Activated CD4-positive, alpha-beta T cell treated with anti-CD3 and anti-CD28 coated beads, Interleukin-2, amount 10 ng/mL, durations not matched to agents 24 days and 14 days (primary cell): ENCODE measurements around the gene ALDH9A1. TPM values are rescaled to one million over a fixed set of nuclear protein-coding genes. Genes with fewer than 3 reads are reported as not detected.

Source experiments
- DNase-seq: peaks from one replicate; pipeline ENCODE4 v3.0.0; 2022
- H3K27ac Mint-ChIP-seq: one replicate; pipeline ENCODE4 v1.8.0; 2022; ENCODE audit warnings: mild to moderate bottlenecking, mixed read lengths
- H3K27me3 Mint-ChIP-seq: one replicate; pipeline ENCODE4 v1.8.0; 2022; ENCODE audit warnings: mixed read lengths
- H3K36me3 Mint-ChIP-seq: one replicate; pipeline ENCODE4 v1.8.0; 2022; ENCODE audit warnings: low read depth, mild to moderate bottlenecking, mixed read lengths
- H3K4me1 Mint-ChIP-seq: one replicate; pipeline ENCODE4 v1.8.0; 2021; ENCODE audit warnings: mixed read lengths
- H3K4me3 Mint-ChIP-seq: one replicate; pipeline ENCODE4 v1.8.0; 2022; ENCODE audit warnings: mild to moderate bottlenecking, moderate library complexity, mixed read lengths
- H3K9me3 Mint-ChIP-seq: one replicate; pipeline ENCODE4 v1.8.0; 2021; ENCODE audit warnings: mixed read lengths
- intact Hi-C: fragments of 100-400 bp; cut with micrococcal nuclease; formaldehyde crosslinking; loops from one replicate; pipeline ENCODE4 v1.15.1; 2023
- total RNA-seq: library from RNA; stranded (reverse); gene quantifications from 2 replicates; pipeline ENCODE4 v1.2.3, GENCODE V29; 2022

ALDH9A1 gene
- total RNA-seq, 1 donor from 2014 or later: 41.8 TPM

- Mint-ChIP-seq H3K36me3 (no peaks in the 10 kb centered on the region), H3K9me3 (no peaks in the 10 kb centered on the region), H3K27me3 (peaks cover 43% of the 10 kb centered on the region), H3K27ac (no peak overlapping the region), H3K4me1 (no peaks in the 10 kb centered on the region), H3K4me3 (no peak overlapping the region)
- no peak for DNase-seq
- intact Hi-C loops: no loop called here
Observed at GRCh38 chr1:165616054-165616612, 82.2 kb downstream of the ALDH9A1 start.

Other genes starting within 250 kb of the ALDH9A1 start
- gene LRRC52, start 154.6 kb downstream of the ALDH9A1 start, total RNA-seq: not detected in 2 replicates
- gene MGST3, start 67.3 kb downstream of the ALDH9A1 start, total RNA-seq: 25.7 and 28.1 TPM in 2 replicates
- 91.8 and 94.3 TPM in 2 replicates for gene TMCO1, start 70.3 kb upstream of the ALDH9A1 start, total RNA-seq
- 108 and 110 TPM in 2 replicates for gene UCK2, start 129.1 kb upstream of the ALDH9A1 start, total RNA-seq